ENCODE measurements around the gene PTGFRN.
"Not testable (repeated sequence)": the region's sequence is repeated elsewhere in the genome, so short reads cannot be mapped to it uniquely, and the experiment has no call there.

The PTGFRN gene

GRCh38 chr1:116916533-116917445, 7.1 kb downstream of the PTGFRN start:
- DNase-seq: no peak

GRCh38 chr1:116918714-116919357, 9.1 kb downstream of the PTGFRN start:
- DNase-seq: no peak

GRCh38 chr1:116919802-116920201, 10.1 kb downstream of the PTGFRN start:
- DNase-seq: no peak

- peak in 1 of 2 experiments; percentile 24 for DNase-seq
Observed at GRCh38 chr1:116920211-116920610, 10.5 kb downstream of the PTGFRN start.

GRCh38 chr1:116921301-116921885, 11.7 kb downstream of the PTGFRN start:
- DNase-seq: no peak

GRCh38 chr1:116921937-116922336, 12.2 kb downstream of the PTGFRN start:
- DNase-seq: no peak

GRCh38 chr1:116923421-116923820, 13.7 kb downstream of the PTGFRN start:
- DNase-seq: no peak

GRCh38 chr1:116927049-116927798, 17.5 kb downstream of the PTGFRN start:
- no peak for DNase-seq

- DNase-seq: no peak
Observed at GRCh38 chr1:116929961-116930592, 20.4 kb downstream of the PTGFRN start.

- DNase-seq: no peak
Observed at GRCh38 chr1:116931016-116931918, 21.6 kb downstream of the PTGFRN start.

- no peak for DNase-seq
Observed at GRCh38 chr1:116933606-116934515, 24.1 kb downstream of the PTGFRN start.

GRCh38 chr1:116934586-116935207, 25.0 kb downstream of the PTGFRN start:
- DNase-seq: no peak

- no peak for DNase-seq
Observed at GRCh38 chr1:116938216-116938615, 28.5 kb downstream of the PTGFRN start.

- not testable (repeated sequence) for DNase-seq
Observed at GRCh38 chr1:116939780-116940543, 30.2 kb downstream of the PTGFRN start.

- DNase-seq: no peak
Observed at GRCh38 chr1:116940814-116941599, 31.3 kb downstream of the PTGFRN start.

- DNase-seq: no peak
Observed at GRCh38 chr1:116941670-116942069, 32.0 kb downstream of the PTGFRN start.

- DNase-seq: no peak
Observed at GRCh38 chr1:116942344-116942743, 32.6 kb downstream of the PTGFRN start.

GRCh38 chr1:116943438-116943837, 33.7 kb downstream of the PTGFRN start:
- DNase-seq: no peak

All from activated T-cell treated with anti-CD3 and anti-CD28 coated beads, Interleukin-2, amount 50 U/mL, for 48 hours (primary cell).